M059J (cell line): ENCODE data around the gene ATP11A. TPM values are rescaled to one million over a fixed set of nuclear protein-coding genes. Genes with fewer than 3 reads are reported as not detected.
A peak's percentile ranks its signal among the peaks of the same experiment; 100 is the strongest.

ENCODE experiments used
- DNase-seq: peaks from one replicate; pipeline ENCODE4 v3.0.0-alpha.2; 2012; ENCODE audit warnings: low read depth
- total RNA-seq: library from RNA; depleted of rRNA; stranded (reverse); fragments of >200 nt; shearing (Covaris generic); gene quantifications from 2 replicates; pipeline ENCODE4 v1.2.3, GENCODE V29; 2014; rRNA removed

ATP11A gene
- total RNA-seq, 1 experiment from 2014 or later, result 6.0 TPM

DNA sequence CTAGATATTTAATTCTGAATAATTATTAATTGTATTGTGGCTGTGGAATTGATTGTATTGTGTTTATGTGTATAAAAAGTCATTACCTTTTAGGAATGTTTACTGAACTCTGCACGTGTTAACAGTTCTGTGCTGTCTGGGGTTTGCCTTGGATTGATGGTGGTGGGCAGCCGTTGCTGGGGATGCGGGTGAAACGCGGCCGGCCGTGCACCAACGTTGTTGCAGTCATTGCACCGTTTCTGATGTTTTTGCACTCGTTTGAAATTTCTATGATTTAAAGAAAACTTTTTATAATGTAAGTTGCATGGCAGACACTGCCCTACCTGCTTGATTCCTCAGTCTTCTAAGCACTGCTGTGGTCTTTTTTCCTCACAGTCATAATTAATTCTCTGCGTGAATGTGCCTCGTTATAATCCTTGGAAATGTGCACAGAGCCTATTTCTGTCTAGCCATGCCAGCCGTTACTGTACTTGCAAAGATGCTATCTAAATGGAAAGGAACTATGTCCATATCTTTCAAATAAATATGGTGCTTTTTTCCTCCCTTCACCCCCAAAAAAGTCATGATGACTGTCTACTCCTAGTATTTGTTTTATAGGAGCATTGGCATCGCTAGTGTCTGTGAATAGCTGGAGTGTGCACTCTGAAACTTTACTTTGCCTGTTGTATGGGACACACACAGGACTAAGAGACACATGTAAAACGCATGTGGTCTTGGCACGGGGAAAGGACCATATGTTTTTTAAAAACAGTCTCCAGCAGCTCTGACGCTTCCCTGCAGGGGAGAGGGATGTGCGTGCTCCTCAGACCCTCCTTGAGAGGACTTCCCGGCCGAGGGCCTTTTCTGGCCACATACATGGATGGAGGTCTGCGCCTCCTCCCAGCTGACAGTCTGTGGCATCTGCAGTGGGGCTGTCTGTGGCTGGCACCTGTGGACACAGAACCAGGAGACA lies 238.5 kb downstream of the ATP11A start:
- DNase-seq, result no peak

DNA sequence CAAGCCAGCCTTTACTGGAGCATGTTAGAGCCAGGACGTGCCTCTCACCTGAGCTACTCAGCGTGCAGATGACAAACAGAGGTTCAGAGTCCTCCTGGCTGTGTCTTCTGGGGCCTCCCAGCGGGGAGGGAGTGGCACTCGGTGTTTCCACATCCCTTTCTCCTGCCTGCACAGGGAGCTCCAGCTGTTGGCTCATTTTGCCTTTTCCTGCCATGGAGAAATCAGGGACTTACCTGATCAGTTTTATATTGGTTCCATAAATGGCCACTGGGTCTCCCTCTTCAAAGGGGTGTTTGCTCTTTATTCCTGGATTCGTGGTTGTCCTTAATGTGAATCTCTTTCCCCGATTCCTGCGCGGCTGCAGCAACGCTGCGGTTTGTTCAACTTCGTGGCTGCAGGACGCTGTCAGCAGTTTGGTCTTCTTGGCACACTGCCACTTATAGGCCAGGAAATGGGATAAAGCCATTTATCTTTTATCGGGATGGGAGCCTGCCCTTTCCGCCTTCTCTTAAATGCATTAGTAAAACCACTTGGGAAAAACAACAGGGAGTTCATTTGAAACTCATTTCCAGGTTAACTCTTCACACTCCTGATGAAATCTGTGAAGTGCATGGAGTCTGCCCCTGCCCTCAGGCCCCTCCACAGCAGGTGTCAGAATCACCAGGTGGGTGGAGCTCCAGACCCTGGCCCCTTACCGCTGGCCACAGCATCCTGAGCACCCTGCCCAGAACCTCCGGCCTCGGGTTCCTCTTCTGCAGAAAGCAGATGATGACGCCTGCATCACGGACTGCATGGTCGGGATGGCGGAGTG lies 239.3 kb downstream of the ATP11A start:
- no peak for DNase-seq

DNA sequence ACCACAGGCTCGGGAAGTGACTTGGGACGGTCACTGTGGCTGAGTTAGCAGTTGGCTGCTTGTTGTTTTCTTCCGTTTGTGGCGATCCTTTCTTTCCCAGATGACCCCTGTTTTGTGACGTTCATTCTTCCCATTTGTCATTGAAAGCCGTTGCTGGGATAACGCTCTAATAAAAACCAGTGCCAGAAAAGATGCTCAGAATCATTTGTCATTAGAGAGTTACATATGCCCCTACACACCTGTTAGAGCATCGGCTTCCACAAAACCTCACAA lies 239.9 kb downstream of the ATP11A start:
- no peak for DNase-seq

DNA sequence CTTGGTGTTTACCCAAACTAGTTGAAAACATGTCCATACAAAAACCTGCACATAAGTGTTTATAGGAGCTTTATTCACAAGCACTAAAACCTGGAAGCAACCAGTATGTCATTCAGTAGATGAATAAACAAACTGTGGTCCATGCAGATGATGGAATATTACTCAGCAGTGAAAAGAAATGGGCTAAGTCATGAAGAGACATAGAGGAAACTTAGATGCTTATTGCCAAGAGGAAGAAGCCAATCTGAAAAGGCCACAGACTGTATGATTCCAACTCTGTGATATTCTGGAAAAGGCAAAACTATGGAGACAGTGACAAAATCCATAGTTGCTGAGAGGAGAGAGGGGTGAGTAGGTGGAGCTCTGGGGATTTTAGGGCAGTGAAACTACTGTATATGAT lies 240.4 kb downstream of the ATP11A start:
- DNase-seq, result no peak

DNA sequence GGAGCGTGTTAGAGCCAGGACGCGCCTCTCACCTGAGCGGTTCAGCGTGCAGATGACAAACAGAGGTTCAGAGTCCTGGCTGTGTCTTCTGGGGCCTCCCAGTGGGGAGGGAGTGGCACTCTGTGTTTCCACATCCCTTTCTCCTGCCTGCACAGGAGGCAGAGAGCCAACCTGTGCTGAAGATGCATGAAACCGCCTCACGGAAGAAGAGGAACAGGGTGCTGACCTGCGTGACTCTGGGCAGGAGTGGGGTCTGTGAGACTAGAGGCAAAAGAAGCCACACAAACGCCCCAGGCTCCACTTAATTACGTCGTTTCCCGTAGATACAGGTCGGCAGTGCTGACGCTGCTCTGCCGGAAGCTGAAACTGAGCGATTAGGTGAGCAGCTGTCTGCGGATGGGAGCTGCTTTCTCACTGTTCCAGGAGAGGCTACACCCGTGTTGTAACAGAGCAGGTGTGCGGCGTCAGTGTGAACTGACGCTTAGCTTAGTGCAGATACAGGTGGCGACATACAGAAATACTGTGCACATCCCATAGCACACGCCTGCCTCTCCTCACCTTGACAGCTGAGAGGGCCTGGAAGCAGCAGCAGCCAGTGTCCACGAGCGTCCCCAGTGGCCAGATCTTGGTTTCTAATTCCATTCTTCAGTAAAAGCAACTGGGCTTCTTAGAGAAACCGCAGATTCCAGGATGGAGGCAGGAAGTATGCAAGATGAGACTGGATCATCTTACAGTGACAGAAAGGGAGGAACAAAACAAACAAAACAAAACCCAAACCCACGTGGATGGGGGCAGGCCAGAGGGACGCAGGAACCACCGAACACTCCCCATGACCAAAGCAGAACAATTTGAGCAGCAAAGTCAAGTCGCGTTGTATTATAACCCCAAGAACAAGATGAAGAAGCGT lies 241.4 kb downstream of the ATP11A start:
- peak; percentile 23 for DNase-seq

DNA sequence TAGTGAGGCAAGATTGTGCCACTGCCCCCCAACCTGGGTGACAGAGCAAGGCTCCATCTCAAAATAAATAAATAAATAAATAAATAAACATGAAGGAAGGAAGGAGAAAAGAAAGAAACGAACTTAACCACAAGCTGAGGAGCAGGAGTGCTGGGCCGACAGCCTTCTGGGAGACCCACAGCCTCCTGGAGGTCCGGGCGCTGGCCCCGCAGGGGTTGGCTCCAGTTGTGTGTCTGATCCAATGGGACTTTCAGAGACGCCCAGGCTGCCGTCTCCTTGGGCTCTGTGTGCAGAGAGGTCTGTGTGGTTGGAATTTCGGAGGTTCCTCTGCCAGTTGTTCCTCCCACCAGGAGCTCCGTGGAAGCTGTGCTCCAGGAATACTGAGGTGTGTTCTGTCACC lies 243.1 kb downstream of the ATP11A start:
- DNase-seq, result no peak

DNA sequence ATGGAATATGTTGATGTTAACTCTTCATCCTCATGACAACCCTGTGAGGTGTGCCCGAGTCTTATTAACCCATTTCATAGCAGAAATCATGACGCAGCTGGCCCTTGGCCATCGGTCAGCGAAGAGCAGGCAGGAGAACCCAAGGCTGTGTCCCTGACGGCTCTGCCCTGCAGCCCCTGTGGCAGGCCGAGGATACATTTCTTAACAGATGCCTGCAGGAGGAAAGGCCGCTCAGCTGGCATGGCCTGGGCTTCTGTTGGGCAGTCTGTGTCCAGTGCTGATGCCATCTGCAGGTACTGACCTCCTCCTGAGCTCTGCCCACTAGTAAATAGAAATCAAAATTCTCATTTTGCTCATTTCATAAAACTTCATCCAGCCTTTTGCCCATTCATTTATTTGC lies 243.8 kb downstream of the ATP11A start:
- DNase-seq, result no peak

DNA sequence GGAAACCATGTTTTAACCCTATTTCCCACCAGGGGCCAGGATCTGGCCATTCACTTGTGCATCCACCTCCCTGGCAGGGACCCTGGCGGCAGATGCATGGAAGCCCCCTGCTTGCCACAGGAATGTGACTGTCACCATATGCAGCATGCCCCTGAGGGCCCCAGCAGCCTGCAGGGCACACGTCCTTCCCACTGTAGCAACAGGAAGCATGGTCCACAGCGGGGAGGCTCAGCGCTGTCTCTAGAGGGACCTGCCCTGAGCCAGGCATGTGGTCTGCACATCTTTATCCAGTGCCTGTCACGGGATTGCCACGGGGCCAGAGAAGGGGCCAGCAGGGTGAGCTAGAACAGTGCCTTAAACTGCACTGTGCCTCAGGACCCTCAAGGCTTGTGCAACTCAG lies 244.2 kb downstream of the ATP11A start:
- DNase-seq, result no peak

Other genes starting within 250 kb of the ATP11A start
- 10.6 and 16.3 TPM in 2 replicates for gene TUBGCP3, start 101.9 kb upstream of the ATP11A start, total RNA-seq